ENCODE data around the gene ADGRB2.

DNA sequence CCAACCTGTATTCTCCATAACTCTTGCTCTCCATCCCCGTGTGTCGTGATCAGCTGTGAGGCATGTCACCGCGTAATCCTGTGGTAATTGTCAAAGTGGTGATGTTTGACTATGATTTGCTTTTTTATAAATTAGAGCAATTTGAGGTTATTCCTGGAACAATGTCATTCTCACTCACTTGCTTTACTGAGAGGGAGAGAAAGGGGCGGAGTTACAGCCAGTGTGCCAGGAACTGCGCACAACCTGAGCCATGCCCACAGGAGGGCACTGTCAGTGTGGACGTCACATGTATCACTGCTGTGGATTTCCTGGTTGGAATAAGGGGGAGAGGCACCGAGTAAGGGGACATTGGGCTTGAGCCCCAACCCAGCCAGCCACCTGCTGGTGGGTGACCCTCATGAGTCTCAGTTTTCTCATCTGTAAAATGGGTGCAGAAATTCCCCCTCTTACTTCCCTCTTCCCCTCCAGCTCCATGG is 6.9 kb downstream of the ADGRB2 start:
- TF ChIP-seq EZH2 (optimal IDR thresholded peaks at IDR 0.05; ENCODE audit: low read depth, low read length) = no peak
- TF ChIP-seq, protein P1, sequence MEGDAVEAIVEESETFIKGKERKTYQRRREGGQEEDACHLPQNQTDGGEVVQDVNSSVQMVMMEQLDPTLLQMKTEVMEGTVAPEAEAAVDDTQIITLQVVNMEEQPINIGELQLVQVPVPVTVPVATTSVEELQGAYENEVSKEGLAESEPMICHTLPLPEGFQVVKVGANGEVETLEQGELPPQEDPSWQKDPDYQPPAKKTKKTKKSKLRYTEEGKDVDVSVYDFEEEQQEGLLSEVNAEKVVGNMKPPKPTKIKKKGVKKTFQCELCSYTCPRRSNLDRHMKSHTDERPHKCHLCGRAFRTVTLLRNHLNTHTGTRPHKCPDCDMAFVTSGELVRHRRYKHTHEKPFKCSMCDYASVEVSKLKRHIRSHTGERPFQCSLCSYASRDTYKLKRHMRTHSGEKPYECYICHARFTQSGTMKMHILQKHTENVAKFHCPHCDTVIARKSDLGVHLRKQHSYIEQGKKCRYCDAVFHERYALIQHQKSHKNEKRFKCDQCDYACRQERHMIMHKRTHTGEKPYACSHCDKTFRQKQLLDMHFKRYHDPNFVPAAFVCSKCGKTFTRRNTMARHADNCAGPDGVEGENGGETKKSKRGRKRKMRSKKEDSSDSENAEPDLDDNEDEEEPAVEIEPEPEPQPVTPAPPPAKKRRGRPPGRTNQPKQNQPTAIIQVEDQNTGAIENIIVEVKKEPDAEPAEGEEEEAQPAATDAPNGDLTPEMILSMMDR (IDR thresholded peaks at IDR 0.05; ENCODE audit: low read length) = no peak
- TF ChIP-seq EZH2phosphoT487 (IDR thresholded peaks at IDR 0.05; ENCODE audit: low read length) = no peak

All from MM.1S (cell line).